ENCODE results near the gene ATP1B3.

The ATP1B3 gene

GRCh38 chr3:141934354-141934753 lies 57.9 kb downstream of the ATP1B3 start:
- no peak for DNase-seq (ENCODE audit: extremely low read depth, low read depth)
- TF ChIP-seq CTCF (IDR thresholded peaks at IDR 0.05; ENCODE audit: low read depth, low read length): no peak

GRCh38 chr3:141938011-141938500 lies 61.6 kb downstream of the ATP1B3 start:
- no peak for TF ChIP-seq CTCF (IDR thresholded peaks at IDR 0.05; ENCODE audit: low read depth, low read length)
- no peak for DNase-seq (ENCODE audit: extremely low read depth, low read depth)

- no peak for TF ChIP-seq CTCF (IDR thresholded peaks at IDR 0.05; ENCODE audit: low read depth, low read length)
- no peak for DNase-seq (ENCODE audit: extremely low read depth, low read depth)
These were observed 63.3 kb downstream of the ATP1B3 start for GRCh38 chr3:141939759-141940158.

GRCh38 chr3:141940194-141940776 lies 63.8 kb downstream of the ATP1B3 start:
- no peak; the same call in 1 of the 2 replicates for TF ChIP-seq CTCF (IDR thresholded peaks at IDR 0.05; ENCODE audit: low read depth, low read length)
- DNase-seq (ENCODE audit: extremely low read depth, low read depth): no peak

GRCh38 chr3:141941093-141941492 lies 64.7 kb downstream of the ATP1B3 start:
- DNase-seq (ENCODE audit: extremely low read depth, low read depth): no peak
- no peak for TF ChIP-seq CTCF (IDR thresholded peaks at IDR 0.05; ENCODE audit: low read depth, low read length)

GRCh38 chr3:141942006-141942405 lies 65.6 kb downstream of the ATP1B3 start:
- DNase-seq (ENCODE audit: extremely low read depth, low read depth): no peak
- no peak for TF ChIP-seq CTCF (IDR thresholded peaks at IDR 0.05; ENCODE audit: low read depth, low read length)

- no peak for TF ChIP-seq CTCF (IDR thresholded peaks at IDR 0.05; ENCODE audit: low read depth, low read length)
- no peak for DNase-seq (ENCODE audit: extremely low read depth, low read depth)
These were observed 69.5 kb downstream of the ATP1B3 start for GRCh38 chr3:141945726-141946485.

Data from AG09319 (cell line).